Endothelial cell of umbilical vein (primary cell): Measurements from ENCODE around the gene NOD1. TPM values are rescaled to one million over a fixed set of nuclear protein-coding genes. Genes with fewer than 3 reads are reported as not detected.

ENCODE experiments used
- BruUV-seq: library from RNA; stranded (reverse); fragments of 400-500 nt; replicated peaks from 2 replicates; lab custom pipeline; 2021; lab: Mats Ljungman, UMichigan
- CTCF ChIA-PET: fragments of 300-600, 350-600 bp; sonication (Branson Sonifier 250); formaldehyde crosslinking; loops from one replicate; lab custom pipeline; 2021; ENCODE audit warnings: antibody characterized with exemption, inconsistent platforms; lab: Charles Lee
- POLR2A ChIA-PET: fragments of 300-600, 350-600 bp; sonication (Branson Sonifier 250); formaldehyde crosslinking; loops from one replicate; lab custom pipeline; 2021; ENCODE audit warnings: antibody characterized with exemption, inconsistent platforms; lab: Charles Lee
- DNase-seq: peaks from one replicate; pipeline ENCODE4 v3.0.0-alpha.2; 2011; ENCODE audit warnings: low read depth, low spot score
- FAIRE-seq: peaks from 2 replicates; lab custom pipeline; 2011; peaks lifted over from hg19 to GRCh38; lab: Jason Lieb, UNC
- H2AFZ ChIP-seq: 2 replicates; pipeline ENCODE4 v1.6.0; 2012; ENCODE audit warnings: low read depth, low read length, control low read depth, inconsistent platforms
- H3K27ac ChIP-seq: 2 replicates; pipeline ENCODE4 v1.5.1; 2011; ENCODE audit warnings: low read depth, mild to moderate bottlenecking, control low read depth, low read length, moderate library complexity; ENCODE audit not compliant: insufficient read depth
- H3K27me3 ChIP-seq, 2 experiments: 2 replicates each; pipeline versions ENCODE4 v1.6.0 to v1.6.1; 2011; ENCODE audit warnings: low read length in 2 of 2, mixed read lengths in 1 of 2; ENCODE audit not compliant: control insufficient read depth in 2 of 2, insufficient read depth in 2 of 2
- H3K36me3 ChIP-seq, 2 experiments: 2 replicates in 1 of 2; 3 replicates in 1 of 2; pipeline ENCODE4 v1.5.1; 2011; ENCODE audit warnings: low read length in 2 of 2, mild to moderate bottlenecking in 1 of 2, moderate library complexity in 1 of 2; ENCODE audit not compliant: control insufficient read depth in 2 of 2, insufficient read depth in 2 of 2; ENCODE audit errors: extremely low read depth in 1 of 2
- H3K4me1 ChIP-seq: 3 replicates; pipeline ENCODE4 v1.5.1; 2011; ENCODE audit warnings: mild to moderate bottlenecking, low read length; ENCODE audit not compliant: control insufficient read depth, insufficient read depth; ENCODE audit errors: extremely low read depth
- H3K4me2 ChIP-seq: 2 replicates; pipeline ENCODE4 v1.6.1; 2011; ENCODE audit warnings: low read length, control low read depth, mixed read lengths; ENCODE audit not compliant: insufficient read depth
- H3K4me3 ChIP-seq, 3 experiments: fragments of 200-600 bp in 1 of 3; sonication (generic), shearing (Covaris generic) in 1 of 3; replicated peaks in 1 of 3; 2 replicates each; pipeline ENCODE4 v1.5.1; 2011 to 2016; ENCODE audit warnings: control low read depth in 3 of 3, low read length in 3 of 3, mild to moderate bottlenecking in 2 of 3, inconsistent platforms in 1 of 3, low read depth in 1 of 3, moderate library complexity in 1 of 3; ENCODE audit not compliant: insufficient read depth in 1 of 3
- H3K79me2 ChIP-seq: 2 replicates; pipeline ENCODE4 v1.6.0; 2012; ENCODE audit warnings: low read length, inconsistent platforms; ENCODE audit not compliant: control insufficient read depth, insufficient read depth
- H3K9ac ChIP-seq: replicated peaks from 2 replicates; pipeline ENCODE3; 2011; ENCODE audit warnings: low read length, control low read depth; ENCODE audit not compliant: insufficient read depth; ENCODE audit errors: extremely low read depth
- H3K9me1 ChIP-seq: replicated peaks from 3 replicates; pipeline ENCODE4 v1.6.0; 2011; ENCODE audit warnings: mild to moderate bottlenecking, low read length; ENCODE audit not compliant: control insufficient read depth, insufficient read depth; ENCODE audit errors: extremely low read depth
- H3K9me3 ChIP-seq: replicated peaks from 2 replicates; pipeline ENCODE4 v1.5.1; 2012; ENCODE audit warnings: low read length, inconsistent platforms; ENCODE audit not compliant: control insufficient read depth, insufficient read depth
- H4K20me1 ChIP-seq: replicated peaks from 2 replicates; pipeline ENCODE3; 2011; ENCODE audit warnings: mild to moderate bottlenecking, low read length; ENCODE audit not compliant: control insufficient read depth, insufficient read depth; ENCODE audit errors: extremely low read depth
- CTCF ChIP-seq, 2 donors: IDR thresholded peaks; 1 replicate in 1 of 2; 2 replicates in 1 of 2; pipeline ENCODE4 v1.5.1; 2011; ENCODE audit warnings: low read length in 2 of 2, mild to moderate bottlenecking in 2 of 2, moderate library complexity in 2 of 2, control low read depth in 1 of 2, inconsistent platforms in 1 of 2, low read depth in 1 of 2; ENCODE audit not compliant: insufficient read depth in 1 of 2; ENCODE audit errors: extremely low read depth in 1 of 2
- EZH2 ChIP-seq: IDR thresholded peaks from 2 replicates; pipeline ENCODE4 v1.6.1; 2012; ENCODE audit warnings: borderline replicate concordance, low read depth, mild to moderate bottlenecking, moderate library complexity, low read length, inconsistent platforms; ENCODE audit not compliant: severe bottlenecking
- FOS ChIP-seq: IDR thresholded peaks from 2 replicates; pipeline ENCODE4 v1.6.1; 2011; ENCODE audit warnings: mild to moderate bottlenecking, low read length, moderate library complexity, borderline replicate concordance; ENCODE audit not compliant: insufficient read depth
- GATA2 ChIP-seq: IDR thresholded peaks from 2 replicates; pipeline ENCODE4 v1.7.0; 2011; ENCODE audit warnings: low read depth, mild to moderate bottlenecking, moderate library complexity, mixed read lengths, low read length; ENCODE audit not compliant: insufficient read length, insufficient read depth
- JUN ChIP-seq: IDR thresholded peaks from 2 replicates; pipeline ENCODE4 v1.6.1; 2011; ENCODE audit warnings: borderline replicate concordance, low read depth; ENCODE audit not compliant: insufficient read length, insufficient read depth
- MAX ChIP-seq: IDR thresholded peaks from 2 replicates; pipeline ENCODE4 v1.6.1; 2011; ENCODE audit not compliant: insufficient read depth, insufficient read length
- MYC ChIP-seq: IDR thresholded peaks from one replicate; pipeline ENCODE4 v1.6.1; 2011; ENCODE audit warnings: mild to moderate bottlenecking, low read depth, low read length
- POLR2A ChIP-seq: IDR thresholded peaks from 2 replicates; pipeline ENCODE4 v1.6.1; 2012; ENCODE audit warnings: low read depth, mild to moderate bottlenecking, control low read depth, low read length
- POLR2AphosphoS5 ChIP-seq: IDR thresholded peaks from 2 replicates; pipeline ENCODE4 v1.6.1; 2012; ENCODE audit warnings: low read depth, mild to moderate bottlenecking, control low read depth, low read length, moderate library complexity; ENCODE audit not compliant: insufficient read depth
- dilution Hi-C: fragments of 300-500 bp; cut with MboI; formaldehyde crosslinking; loops from one replicate; pipeline ENCODE4 v1.15.0; 2019; ENCODE audit warnings: low sequenced_read_pairs; ENCODE audit not compliant: extremely low pct_ligation_motif_present
- intact Hi-C: fragments of 100-400 bp; cut with micrococcal nuclease; formaldehyde crosslinking; loops from one replicate; pipeline ENCODE4 v1.10.0; 2022
- polyA plus RNA-seq, 4 experiments: library from polyadenylated mRNA; depleted of rRNA in 3 of 4; stranded (reverse) in 3 of 4; unstranded in 1 of 4; fragments of >200 nt; gene quantifications; 2 replicates each; pipeline versions ENCODE4 v1.2.1 to v1.2.3, GENCODE V29; 2011 to 2012; ENCODE audit warnings: missing spikeins in 1 of 4
- total RNA-seq: library from RNA; stranded (reverse); gene quantifications from 2 replicates; pipeline ENCODE4 v1.2.3, GENCODE V29; 2021

The NOD1 gene
- total and polyA plus RNA-seq, 2 donors (not counting 3 experiments of a cell fraction or from before 2014, with no cell fraction given) = 22.1 to 39.2 TPM

- H2AFZ ChIP-seq = no peak overlapping the region
- DNase-seq = no peak
- no peaks in the 10 kb centered on the region for H4K20me1 ChIP-seq
- H3K9ac ChIP-seq = no peak overlapping the region
- H3K4me1 ChIP-seq = peaks cover 2% of the 10 kb centered on the region
- TF ChIP-seq POLR2A = no peak
- TF ChIP-seq GATA2 = no peak
- TF ChIP-seq FOS = no peak
- no peak for TF ChIP-seq JUN
- TF ChIP-seq POLR2AphosphoS5 = no peak
- no peak for TF ChIP-seq MYC
- TF ChIP-seq EZH2 = no peak
- no peak for TF ChIP-seq CTCF (IDR thresholded peaks at IDR 0.05; ENCODE audit: extremely low read depth in 1 of 2, insufficient read depth in 1 of 2, low read depth in 1 of 2, low read length in 2 of 2)
- TF ChIP-seq MAX = no peak
- ChIA-PET CTCF (interaction anchor here (0.8 kb wide), 1 partner anchor 37 kb away, joined by 3 read pairs; no protein-coding TSS in a partner anchor), POLR2A (no interaction called here)
- no peaks in the 10 kb centered on the region for H3K79me2 ChIP-seq
- no peaks in the 10 kb centered on the region for H3K9me3 ChIP-seq
- dilution Hi-C loops = no loop called here
- no peak for FAIRE-seq
- no peaks in the 10 kb centered on the region for H3K27me3 ChIP-seq
- H3K9me1 ChIP-seq = no peaks in the 10 kb centered on the region
- H3K36me3 ChIP-seq = no peaks in the 10 kb centered on the region
- no TSS peak for BruUV-seq
- H3K4me3 ChIP-seq = no peak overlapping the region
- H3K4me2 ChIP-seq = no peak overlapping the region
- intact Hi-C loops = no loop called here
- H3K27ac ChIP-seq = no peak overlapping the region
Measured at GRCh38 chr7:30526163-30526562, 47.6 kb upstream of the NOD1 start.
